DND-41 (cell line): Measurements from ENCODE around the gene ZBTB8A.
"Not testable (repeated sequence)": the region's sequence is repeated elsewhere in the genome, so short reads cannot be mapped to it uniquely, and the experiment has no call there.

ENCODE experiments used
- ATAC-seq: fragments of 200-7000 bp; cut with Tn5 transposase; 3 replicates; pipeline ENCODE4 v1.9.1; 2021; ENCODE audit warnings: low read depth; ENCODE audit not compliant: insufficient read depth
- DNase-seq: peaks from one replicate; pipeline ENCODE4 v3.0.0-alpha.2; 2020
- H2AFZ ChIP-seq: 2 replicates; pipeline ENCODE4 v1.6.0; 2012; ENCODE audit warnings: low read depth, low read length
- H3K27ac ChIP-seq: 2 replicates; pipeline ENCODE4 v1.5.1; 2012; ENCODE audit warnings: low read length, inconsistent platforms
- H3K27me3 ChIP-seq: fragments of 200-600 bp; sonication (generic); 2 replicates; pipeline ENCODE4 v1.6.0; 2012; ENCODE audit warnings: low read length, mild to moderate bottlenecking, inconsistent platforms; ENCODE audit not compliant: insufficient read depth, poor library complexity
- H3K36me3 ChIP-seq: 2 replicates; pipeline ENCODE4 v1.5.1; 2012; ENCODE audit warnings: low read length, inconsistent platforms; ENCODE audit not compliant: insufficient read depth
- H3K4me1 ChIP-seq: 2 replicates; pipeline ENCODE4 v1.5.1; 2012; ENCODE audit warnings: mild to moderate bottlenecking, low read length; ENCODE audit not compliant: insufficient read depth
- H3K4me2 ChIP-seq: 2 replicates; pipeline ENCODE4 v1.6.0; 2012; ENCODE audit warnings: mild to moderate bottlenecking, moderate library complexity, low read length, inconsistent platforms; ENCODE audit not compliant: insufficient read depth
- H3K4me3 ChIP-seq, 2 experiments: fragments of 200-600 bp in 1 of 2; shearing (Covaris generic) in 1 of 2; 2 replicates each; pipeline ENCODE4 v1.5.1; 2012 to 2016; ENCODE audit warnings: inconsistent platforms in 2 of 2, low read length in 2 of 2, mild to moderate bottlenecking in 2 of 2, low read depth in 1 of 2, moderate library complexity in 1 of 2
- H3K79me2 ChIP-seq: 2 replicates; pipeline ENCODE4 v1.6.0; 2012; ENCODE audit warnings: low read length, inconsistent platforms; ENCODE audit not compliant: insufficient read depth
- H3K9ac ChIP-seq: 2 replicates; pipeline ENCODE4 v1.6.0; 2012; ENCODE audit warnings: low read depth, mild to moderate bottlenecking, inconsistent platforms, low read length, moderate library complexity
- H3K9me3 ChIP-seq: 2 replicates; pipeline ENCODE4 v1.5.1; 2012; ENCODE audit warnings: low read length, moderate library complexity, mild to moderate bottlenecking, inconsistent platforms; ENCODE audit not compliant: insufficient read depth, severe bottlenecking
- H4K20me1 ChIP-seq: 2 replicates; pipeline ENCODE4 v1.6.0; 2012; ENCODE audit warnings: low read length; ENCODE audit not compliant: insufficient read depth
- CTCF ChIP-seq: IDR thresholded peaks from 2 replicates; pipeline ENCODE4 v1.5.1; 2012; ENCODE audit warnings: borderline replicate concordance, low read length, moderate library complexity, mild to moderate bottlenecking; ENCODE audit not compliant: poor library complexity, severe bottlenecking; ENCODE audit errors: extremely low read depth
- EZH2 ChIP-seq: IDR thresholded peaks from 3 replicates; pipeline ENCODE4 v1.6.1; 2012; ENCODE audit warnings: borderline replicate concordance, low read depth, mild to moderate bottlenecking, moderate library complexity, low read length, inconsistent platforms; ENCODE audit not compliant: severe bottlenecking

The ZBTB8A gene

DNA sequence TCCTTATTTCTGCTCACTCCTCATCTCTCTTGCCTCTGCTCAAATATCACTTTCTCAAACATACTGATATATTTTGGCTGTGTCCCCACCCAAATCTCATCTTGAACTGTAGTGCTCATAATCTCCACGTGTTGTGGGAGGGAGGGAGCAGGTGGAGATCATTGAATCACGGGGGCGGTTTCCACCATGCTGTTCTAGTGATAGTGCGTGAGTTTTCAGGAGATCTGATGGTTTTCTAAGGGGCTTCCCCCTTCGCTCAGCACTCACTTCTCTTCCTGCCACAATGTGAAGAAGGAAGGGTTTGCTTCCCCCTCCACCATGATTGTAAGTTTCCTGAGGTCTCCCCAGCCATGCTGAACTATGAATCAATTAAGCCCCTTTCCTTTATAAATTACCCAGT is 84.5 kb downstream of the ZBTB8A start:
- Histone ChIP-seq H3K36me3 (peaks cover 26% of the 10 kb centered on the region; the same call in 1 of the 2 replicates), H3K9me3 (no peaks in the 10 kb centered on the region), H3K79me2 (no peaks in the 10 kb centered on the region), H3K27me3 (no peaks in the 10 kb centered on the region), H3K9ac (no peak overlapping the region), H3K4me2 (no peak overlapping the region), H2AFZ (no peak overlapping the region), H4K20me1 (no peaks in the 10 kb centered on the region), H3K4me1 (peaks cover 19% of the 10 kb centered on the region), H3K4me3 (no peak overlapping the region), H3K27ac (peak overlapping the region; percentile 60)
- ATAC-seq, result no peak
- TF ChIP-seq EZH2 (no peak), CTCF (no peak)
- no peak for DNase-seq

DNA sequence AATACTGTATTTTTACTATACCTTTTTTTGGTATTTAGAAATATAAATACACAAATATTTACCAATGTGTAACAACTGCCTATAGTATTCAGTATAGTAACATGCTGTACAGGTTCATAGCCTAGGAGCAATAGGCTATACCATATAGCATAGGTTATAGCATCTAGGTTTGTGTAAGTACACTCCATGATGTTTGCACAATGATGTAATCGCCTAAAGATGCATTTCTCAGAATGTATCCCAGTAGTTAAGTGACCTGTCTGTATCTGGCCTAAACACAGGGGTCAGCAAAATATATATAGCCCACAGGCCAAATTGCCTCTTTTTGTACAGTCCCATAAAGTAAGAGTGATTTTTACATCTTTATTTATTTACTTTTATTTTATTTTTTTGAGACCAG is 86.9 kb downstream of the ZBTB8A start:
- Histone ChIP-seq H3K9ac (no peak overlapping the region), H3K27me3 (no peaks in the 10 kb centered on the region), H3K4me2 (no peak overlapping the region), H3K4me1 (peaks cover 19% of the 10 kb centered on the region), H3K79me2 (no peaks in the 10 kb centered on the region), H3K4me3 (no peak overlapping the region), H3K9me3 (no peaks in the 10 kb centered on the region), H4K20me1 (no peaks in the 10 kb centered on the region), H3K27ac (no peak overlapping the region), H3K36me3 (peaks cover 41% of the 10 kb centered on the region; the same call in 1 of the 2 replicates), H2AFZ (no peak overlapping the region)
- no peak for ATAC-seq
- TF ChIP-seq EZH2 (no peak), CTCF (no peak)
- no peak for DNase-seq

GRCh38 chr1:32627596-32628162 is 88.5 kb downstream of the ZBTB8A start:
- Histone ChIP-seq H4K20me1 (no peaks in the 10 kb centered on the region), H3K4me2 (no peak overlapping the region), H3K4me3 (no peak overlapping the region), H3K9me3 (no peaks in the 10 kb centered on the region), H3K79me2 (0 out of 2 replicates have a peak, but pooled peaks cover under 1% of the 10 kb centered on the region), H2AFZ (no peak overlapping the region), H3K4me1 (peaks cover 18% of the 10 kb centered on the region), H3K27ac (no peak overlapping the region), H3K9ac (no peak overlapping the region), H3K36me3 (peaks cover 47% of the 10 kb centered on the region), H3K27me3 (no peaks in the 10 kb centered on the region)
- ATAC-seq (0 out of 3 replicates have a peak, but pooled peaks have one; percentile 39), DNase-seq (no peak)
- TF ChIP-seq CTCF, result no peak

DNA sequence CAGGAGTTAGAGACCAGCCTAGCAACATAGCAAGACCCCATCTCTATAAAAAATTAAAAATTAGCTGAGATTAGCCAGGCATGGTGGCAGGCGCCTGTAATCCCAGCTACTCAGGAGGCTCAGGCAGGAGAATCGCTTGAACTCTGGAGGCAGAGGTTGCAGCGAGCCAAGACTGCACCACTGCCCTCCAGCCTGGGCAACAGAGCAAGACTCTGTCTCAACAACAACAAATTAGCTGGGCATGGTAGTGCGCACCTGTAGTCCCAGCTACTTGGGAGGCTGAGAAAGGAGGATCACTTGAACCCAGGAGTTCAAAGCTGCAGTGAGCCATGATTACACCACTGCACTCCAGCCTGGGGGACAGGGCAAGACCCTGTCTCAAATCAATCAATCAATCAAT is 90.9 kb downstream of the ZBTB8A start:
- H3K4me1 ChIP-seq, DNase-seq, H3K9ac ChIP-seq, H3K27ac ChIP-seq, H4K20me1 ChIP-seq, H3K4me2 ChIP-seq, H3K4me3 ChIP-seq, H3K27me3 ChIP-seq, H2AFZ ChIP-seq, ATAC-seq, H3K9me3 ChIP-seq: not testable (repeated sequence)
- peaks cover 10% of the 10 kb centered on the region; the same call in 1 of the 2 replicates for H3K79me2 ChIP-seq
- peaks cover 63% of the 10 kb centered on the region for H3K36me3 ChIP-seq
